ENCODE measurements around the gene PHB1. TPM values are rescaled to one million over a fixed set of nuclear protein-coding genes. Genes with fewer than 3 reads are reported as not detected.
A peak's percentile ranks its signal among the peaks of the same experiment; 100 is the strongest.

The PHB1 gene
- total RNA-seq, result 10 to 100 TPM; 63.8 to 92.5 (median 86.4) TPM

DNA sequence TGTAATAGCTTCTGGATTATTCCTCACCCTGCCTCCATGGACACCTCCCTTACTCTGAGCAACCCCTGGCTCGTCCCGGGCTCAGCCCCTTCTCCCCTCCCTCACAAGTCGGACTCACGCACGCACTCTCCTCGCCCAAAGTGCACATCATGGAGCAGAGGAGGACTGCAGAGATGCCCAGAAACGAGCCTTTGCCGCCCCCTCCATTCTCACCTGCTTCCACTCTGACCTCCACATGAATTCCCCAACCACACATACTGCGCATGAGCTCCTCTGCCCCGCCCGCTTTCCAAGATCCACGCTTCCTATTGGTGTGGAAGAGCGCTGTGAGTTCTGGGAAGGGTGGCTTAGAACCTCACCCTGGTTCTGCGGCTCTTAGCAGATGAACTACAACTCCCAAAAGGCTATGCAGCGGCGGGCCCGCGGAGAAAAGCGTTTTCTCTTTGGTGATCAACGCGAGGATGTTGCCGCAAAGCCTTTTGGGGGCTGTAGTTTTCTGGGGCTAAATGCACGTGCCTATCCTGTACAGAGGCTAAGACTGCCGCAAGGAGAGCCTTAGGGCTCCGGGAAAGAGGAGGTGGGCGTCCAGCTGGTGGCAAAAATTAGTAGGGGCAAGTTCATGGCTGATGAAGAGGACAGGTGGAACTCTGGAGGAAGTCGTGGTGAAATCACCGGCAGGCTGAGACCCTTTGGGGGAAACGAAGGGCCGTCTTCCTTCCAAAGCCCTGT is at the start of gene PHB1:
Gene PHB1 (minus strand): TSS at position 261 of the 729 bp plus-strand sequence. CDS start 1,618 bp downstream, outside the sequence.
- Histone ChIP-seq H3K9me3 (no peaks in the 10 kb centered on the region), H3K4me3 (peak within 1 kb of the TSS; percentile 68), H3K4me1 (peaks cover 16% of the 10 kb centered on the region), H3K36me3 (peaks cover 32% of the 10 kb centered on the region), H3K27ac (peak within 1 kb of the TSS; percentile 57), H3K27me3 (no peaks in the 10 kb centered on the region)
- under 1% methylated on average over 29 of the region's 30 CpGs for WGBS
- TF ChIP-seq POLR2AphosphoS5 (IDR thresholded peaks at IDR 0.05) (peak in 1 of 3 donors; percentile 55), EP300 (IDR thresholded peaks at IDR 0.05) (no peak)
- DNase-seq (ENCODE audit: low spot score in 2 of 2), result peak; percentile 97 to 98

DNA sequence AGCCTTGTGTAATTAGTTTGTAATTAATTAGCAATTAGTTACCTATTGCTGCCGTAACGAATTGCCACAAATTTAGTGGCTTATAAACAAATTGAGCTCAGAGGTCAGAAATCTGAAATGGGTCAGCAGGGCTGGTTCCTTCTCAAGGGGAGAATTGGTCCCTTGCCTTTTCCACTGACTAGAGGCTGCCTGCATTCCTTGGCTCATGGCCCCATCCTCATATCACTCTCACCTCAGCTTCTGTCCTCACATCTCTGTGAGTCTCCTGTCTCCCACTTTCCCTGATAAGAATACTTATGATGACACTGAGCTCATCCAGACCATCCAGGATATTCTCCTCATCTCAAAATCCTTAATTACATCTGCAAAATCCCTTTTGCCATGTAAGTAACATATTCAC is 49.4 kb upstream of the PHB1 start:
- WGBS, result 69% methylated on average over 2 of the region's 2 CpGs
- H3K27me3 ChIP-seq, result peaks cover 35% of the 10 kb centered on the region
- H3K4me3 ChIP-seq, result no peak overlapping the region
- no peaks in the 10 kb centered on the region for H3K4me1 ChIP-seq
- no peak for TF ChIP-seq EP300 (IDR thresholded peaks at IDR 0.05)
- TF ChIP-seq POLR2AphosphoS5 (IDR thresholded peaks at IDR 0.05), result no peak
- TF ChIP-seq, protein P1, sequence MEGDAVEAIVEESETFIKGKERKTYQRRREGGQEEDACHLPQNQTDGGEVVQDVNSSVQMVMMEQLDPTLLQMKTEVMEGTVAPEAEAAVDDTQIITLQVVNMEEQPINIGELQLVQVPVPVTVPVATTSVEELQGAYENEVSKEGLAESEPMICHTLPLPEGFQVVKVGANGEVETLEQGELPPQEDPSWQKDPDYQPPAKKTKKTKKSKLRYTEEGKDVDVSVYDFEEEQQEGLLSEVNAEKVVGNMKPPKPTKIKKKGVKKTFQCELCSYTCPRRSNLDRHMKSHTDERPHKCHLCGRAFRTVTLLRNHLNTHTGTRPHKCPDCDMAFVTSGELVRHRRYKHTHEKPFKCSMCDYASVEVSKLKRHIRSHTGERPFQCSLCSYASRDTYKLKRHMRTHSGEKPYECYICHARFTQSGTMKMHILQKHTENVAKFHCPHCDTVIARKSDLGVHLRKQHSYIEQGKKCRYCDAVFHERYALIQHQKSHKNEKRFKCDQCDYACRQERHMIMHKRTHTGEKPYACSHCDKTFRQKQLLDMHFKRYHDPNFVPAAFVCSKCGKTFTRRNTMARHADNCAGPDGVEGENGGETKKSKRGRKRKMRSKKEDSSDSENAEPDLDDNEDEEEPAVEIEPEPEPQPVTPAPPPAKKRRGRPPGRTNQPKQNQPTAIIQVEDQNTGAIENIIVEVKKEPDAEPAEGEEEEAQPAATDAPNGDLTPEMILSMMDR (IDR thresholded peaks at IDR 0.05), result no peak
- H3K27ac ChIP-seq, result no peak overlapping the region
- H3K9me3 ChIP-seq, result no peaks in the 10 kb centered on the region
- no peak for DNase-seq (ENCODE audit: low spot score in 2 of 2)
- H3K36me3 ChIP-seq, result no peaks in the 10 kb centered on the region

DNA sequence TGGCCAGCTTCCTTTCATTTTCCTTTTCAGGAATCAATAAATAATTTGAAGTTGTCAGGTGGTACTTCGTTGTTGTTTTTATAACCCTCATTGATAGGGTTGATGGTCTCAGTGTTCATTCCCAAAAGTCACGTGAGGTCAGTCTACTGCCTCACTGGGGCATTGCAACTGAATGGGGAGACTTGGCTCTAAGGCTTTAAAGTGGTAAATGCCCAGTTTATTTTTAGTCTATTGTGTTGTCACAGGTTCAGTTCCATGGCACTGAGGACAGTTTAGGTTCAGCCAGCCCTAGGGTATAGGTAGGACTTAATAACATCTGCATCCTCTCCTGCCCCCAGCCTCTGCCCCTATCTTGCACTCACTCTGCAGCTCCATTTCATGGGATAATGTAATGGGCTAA is 46.9 kb upstream of the PHB1 start:
- no peak for DNase-seq (ENCODE audit: low spot score in 2 of 2)
- Histone ChIP-seq H3K27me3 (peaks cover 45% of the 10 kb centered on the region), H3K36me3 (no peaks in the 10 kb centered on the region), H3K4me3 (no peak overlapping the region), H3K27ac (no peak overlapping the region), H3K4me1 (peaks cover 4% of the 10 kb centered on the region), H3K9me3 (no peaks in the 10 kb centered on the region)
- 68% methylated on average over 2 of the region's 2 CpGs for WGBS
- TF ChIP-seq, protein P1 (IDR thresholded peaks at IDR 0.05), result no peak
- TF ChIP-seq POLR2AphosphoS5 (IDR thresholded peaks at IDR 0.05), result no peak
- TF ChIP-seq EP300 (IDR thresholded peaks at IDR 0.05), result no peak
- no peak for TF ChIP-seq POLR2A (IDR thresholded peaks at IDR 0.05)

DNA sequence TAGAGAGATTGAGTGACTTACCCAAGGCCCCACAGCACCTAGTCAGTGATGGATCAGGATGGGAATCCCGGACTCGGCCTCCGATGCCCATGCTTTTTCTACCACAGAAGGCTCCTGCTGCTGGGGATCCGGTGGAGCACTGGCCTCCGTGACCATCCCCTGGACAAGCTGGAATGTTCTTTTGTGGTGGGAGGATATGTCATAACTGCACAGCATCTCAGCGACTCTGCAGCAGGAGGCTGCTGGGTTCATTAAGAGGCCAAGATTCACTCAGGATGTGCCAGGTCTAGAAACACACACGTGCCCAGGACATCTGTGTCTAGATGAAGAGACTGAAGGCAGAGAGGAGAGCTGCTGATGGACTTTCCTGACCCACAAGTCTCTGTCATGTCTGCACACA is 45.7 kb upstream of the PHB1 start:
- WGBS, result 45% methylated on average over 2 of the region's 7 CpGs
- DNase-seq (ENCODE audit: low spot score in 2 of 2), result no peak
- peaks cover 56% of the 10 kb centered on the region for H3K27me3 ChIP-seq
- no peak overlapping the region for H3K4me3 ChIP-seq
- H3K36me3 ChIP-seq, result no peaks in the 10 kb centered on the region
- no peak overlapping the region for H3K27ac ChIP-seq
- no peak for TF ChIP-seq POLR2AphosphoS5 (IDR thresholded peaks at IDR 0.05)
- TF ChIP-seq, protein P1 (IDR thresholded peaks at IDR 0.05), result no peak
- TF ChIP-seq EP300 (IDR thresholded peaks at IDR 0.05), result no peak
- TF ChIP-seq POLR2A (IDR thresholded peaks at IDR 0.05), result no peak
- peaks cover 6% of the 10 kb centered on the region for H3K4me1 ChIP-seq
- H3K9me3 ChIP-seq, result no peaks in the 10 kb centered on the region

DNA sequence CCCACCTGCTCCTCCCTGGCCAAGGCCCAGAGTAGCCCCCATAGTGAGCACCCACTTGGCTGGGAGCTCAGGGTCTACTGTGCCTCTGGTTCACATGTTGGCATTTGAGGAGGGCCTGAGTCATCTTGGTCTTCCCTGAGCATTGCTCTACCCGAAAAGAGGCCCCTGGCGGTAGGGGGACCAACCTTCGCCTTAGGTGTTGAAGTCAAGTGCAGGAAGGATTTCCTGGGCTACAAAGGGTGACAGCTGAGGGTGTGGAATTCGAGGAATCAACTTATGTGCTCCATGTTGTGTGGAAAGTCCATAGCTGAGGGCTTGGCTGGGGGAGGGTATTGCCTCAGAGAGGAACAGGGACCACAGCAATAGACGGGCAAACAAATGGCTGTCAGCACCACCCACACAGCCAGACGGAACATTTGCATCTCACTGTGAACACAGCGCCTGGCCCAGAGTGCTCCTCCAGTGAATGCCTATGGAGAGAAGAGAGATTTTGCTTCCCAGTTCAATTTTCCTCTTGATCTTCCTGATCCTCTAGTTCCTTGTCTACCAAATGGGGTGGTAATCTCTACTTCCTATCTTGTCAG is 44.8 kb upstream of the PHB1 start:
- DNase-seq (ENCODE audit: low spot score in 2 of 2), result no peak
- Histone ChIP-seq H3K4me1 (peaks cover 6% of the 10 kb centered on the region), H3K9me3 (no peaks in the 10 kb centered on the region), H3K4me3 (no peak overlapping the region), H3K36me3 (no peaks in the 10 kb centered on the region), H3K27me3 (peaks cover 57% of the 10 kb centered on the region), H3K27ac (no peak overlapping the region)
- TF ChIP-seq POLR2A (IDR thresholded peaks at IDR 0.05), result no peak
- no peak for TF ChIP-seq POLR2AphosphoS5 (IDR thresholded peaks at IDR 0.05)
- no peak for TF ChIP-seq EP300 (IDR thresholded peaks at IDR 0.05)
- TF ChIP-seq, protein P1 (IDR thresholded peaks at IDR 0.05), result no peak
- 49% methylated on average over 4 of the region's 7 CpGs for WGBS
